Gastroesophageal sphincter (tissue), 4 donors: ENCODE measurements around the gene TMEM209. TPM values are rescaled to one million over a fixed set of nuclear protein-coding genes. Genes with fewer than 3 reads are reported as not detected.

Experiments used
- ATAC-seq: fragments of 150-250 bp; one replicate; pipeline ENCODE4 v1.9.1; 2016; ENCODE audit warnings: mild to moderate bottlenecking, moderate library complexity
- H3K27ac ChIP-seq, 4 donors: fragments of 200-600 bp; sonication (generic) in 3 of 4; 1 replicate in 3 of 4; 2 replicates in 1 of 4; pipeline ENCODE4 v1.5.1; 2016 to 2019
- H3K27me3 ChIP-seq: fragments of 200-600 bp; sonication (generic); one replicate; pipeline ENCODE4 v1.5.1; 2019
- H3K36me3 ChIP-seq, 2 donors: fragments of 200-600 bp; sonication (generic); one replicate each; pipeline ENCODE4 v1.5.1; 2019; ENCODE audit warnings: control low read depth in 1 of 2
- H3K4me1 ChIP-seq, 3 donors: fragments of 200-600 bp; sonication (generic); 1 replicate in 2 of 3; 2 replicates in 1 of 3; pipeline ENCODE4 v1.5.1; 2016 to 2019; ENCODE audit warnings: control low read depth in 2 of 3
- H3K4me3 ChIP-seq, 2 donors: fragments of 200-600 bp; sonication (generic); one replicate each; pipeline ENCODE4 v1.5.1; 2019; ENCODE audit warnings: mild to moderate bottlenecking in 1 of 2, moderate library complexity in 1 of 2
- H3K9me3 ChIP-seq, 3 donors: fragments of 200-600 bp; sonication (generic); one replicate each; pipeline ENCODE4 v1.5.1; 2017 to 2019; ENCODE audit warnings: control low read depth in 2 of 3
- EP300 ChIP-seq: sonication (generic); formaldehyde crosslinking; IDR thresholded peaks from one replicate; pipeline ENCODE4 v1.6.1; 2017; ENCODE audit warnings: antibody characterized with exemption, mild to moderate bottlenecking
- POLR2A ChIP-seq, 2 donors: fragments of 450-650 bp; IDR thresholded peaks; one replicate each; pipeline ENCODE4 v1.6.1; 2017; ENCODE audit warnings: antibody characterized with exemption in 2 of 2, mild to moderate bottlenecking in 2 of 2, moderate library complexity in 1 of 2
- POLR2AphosphoS5 ChIP-seq: sonication (generic); formaldehyde crosslinking; IDR thresholded peaks from one replicate; pipeline ENCODE4 v1.6.1; 2017; ENCODE audit warnings: antibody characterized with exemption
- WGBS, 2 donors: methylation state at CpG; one replicate each; pipeline ENCODE4 v1.1.5; 2018; ENCODE audit warnings: low coverage in 1 of 2; 5-methylcytosine and 5-hydroxymethylcytosine counted together
- total RNA-seq, 4 donors: library from RNA; depleted of rRNA; stranded (reverse); fragments of >200 nt; gene quantifications; one replicate each; pipeline ENCODE4 v1.1.0, GENCODE V29; 2016
- TF ChIP-seq, protein P1 (sequence below), 4 experiments: fragments of 200-600 bp in 2 of 4; fragments of 450-650 bp in 2 of 4; sonication (generic) in 1 of 4; IDR thresholded peaks; one replicate each; pipeline ENCODE4 v1.5.1; 2017 to 2019; ENCODE audit warnings: antibody characterized with exemption in 4 of 4, mild to moderate bottlenecking in 2 of 4, moderate library complexity in 2 of 4

The TMEM209 gene
- total RNA-seq, 4 donors from 2014 or later, result 5.5 to 13.4 (median 8.2) TPM

DNA sequence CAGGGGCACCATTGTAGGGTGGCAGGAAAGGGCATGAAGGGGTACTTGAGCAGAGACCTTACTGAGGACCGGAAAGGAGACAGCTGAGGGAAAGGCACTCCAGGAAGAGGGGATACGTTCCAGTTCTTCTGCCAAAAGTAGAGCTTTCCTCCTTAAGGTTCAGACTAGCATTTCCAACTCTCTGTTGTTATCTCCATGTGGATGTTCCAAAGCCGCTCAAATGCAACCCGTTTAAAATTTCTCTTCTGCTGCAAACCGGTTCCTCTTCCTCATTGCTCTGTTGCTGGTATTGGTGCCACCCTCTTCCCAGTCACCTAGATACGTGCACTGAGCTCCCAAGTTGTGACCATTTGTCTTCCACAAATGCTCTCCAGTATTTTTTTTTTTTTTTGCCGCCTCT lies 47.5 kb downstream of the TMEM209 start:
- TF ChIP-seq, protein P1, sequence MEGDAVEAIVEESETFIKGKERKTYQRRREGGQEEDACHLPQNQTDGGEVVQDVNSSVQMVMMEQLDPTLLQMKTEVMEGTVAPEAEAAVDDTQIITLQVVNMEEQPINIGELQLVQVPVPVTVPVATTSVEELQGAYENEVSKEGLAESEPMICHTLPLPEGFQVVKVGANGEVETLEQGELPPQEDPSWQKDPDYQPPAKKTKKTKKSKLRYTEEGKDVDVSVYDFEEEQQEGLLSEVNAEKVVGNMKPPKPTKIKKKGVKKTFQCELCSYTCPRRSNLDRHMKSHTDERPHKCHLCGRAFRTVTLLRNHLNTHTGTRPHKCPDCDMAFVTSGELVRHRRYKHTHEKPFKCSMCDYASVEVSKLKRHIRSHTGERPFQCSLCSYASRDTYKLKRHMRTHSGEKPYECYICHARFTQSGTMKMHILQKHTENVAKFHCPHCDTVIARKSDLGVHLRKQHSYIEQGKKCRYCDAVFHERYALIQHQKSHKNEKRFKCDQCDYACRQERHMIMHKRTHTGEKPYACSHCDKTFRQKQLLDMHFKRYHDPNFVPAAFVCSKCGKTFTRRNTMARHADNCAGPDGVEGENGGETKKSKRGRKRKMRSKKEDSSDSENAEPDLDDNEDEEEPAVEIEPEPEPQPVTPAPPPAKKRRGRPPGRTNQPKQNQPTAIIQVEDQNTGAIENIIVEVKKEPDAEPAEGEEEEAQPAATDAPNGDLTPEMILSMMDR (IDR thresholded peaks at IDR 0.05), result no peak
- TF ChIP-seq EP300 (no peak), POLR2A (IDR thresholded peaks at IDR 0.05) (no peak), POLR2AphosphoS5 (no peak)
- Histone ChIP-seq H3K4me3 (no peak overlapping the region), H3K27me3 (peaks cover 11% of the 10 kb centered on the region), H3K4me1 (peaks cover 0 to 4% (median 0%) of the 10 kb centered on the region in 3 donors), H3K27ac (no peak overlapping the region), H3K36me3 (peaks cover 0 to 43% of the 10 kb centered on the region in 2 donors), H3K9me3 (peaks cover 0 to 20% (median 0%) of the 10 kb centered on the region in 3 donors)
- no peak for ATAC-seq
- 94 to 99% methylated on average over 6 to 7 of the region's 7 CpGs for WGBS, 2 donors

GRCh38 chr7:130156140-130156539 lies 49.1 kb downstream of the TMEM209 start:
- peaks cover 0 to 20% (median 0%) of the 10 kb centered on the region in 3 donors for H3K9me3 ChIP-seq
- WGBS, 2 donors, result 94 to 100% methylated on average over 2 to 5 of the region's 7 CpGs
- peaks cover 11% of the 10 kb centered on the region for H3K27me3 ChIP-seq
- no peak overlapping the region for H3K4me3 ChIP-seq
- ATAC-seq, result no peak
- TF ChIP-seq POLR2A (IDR thresholded peaks at IDR 0.05) (no peak), POLR2AphosphoS5 (no peak), EP300 (no peak)
- TF ChIP-seq, protein P1 (IDR thresholded peaks at IDR 0.05), result no peak
- H3K27ac ChIP-seq, result no peak overlapping the region
- H3K36me3 ChIP-seq, result peaks cover 0 to 28% of the 10 kb centered on the region in 2 donors
- peaks cover 0 to 4% (median 0%) of the 10 kb centered on the region in 3 donors for H3K4me1 ChIP-seq

- Histone ChIP-seq H3K4me3 (no peak overlapping the region), H3K9me3 (peaks cover 0 to 20% (median 0%) of the 10 kb centered on the region in 3 donors), H3K27me3 (peaks cover 11% of the 10 kb centered on the region), H3K27ac (no peak overlapping the region), H3K36me3 (peaks cover 0 to 13% of the 10 kb centered on the region in 2 donors), H3K4me1 (peaks cover 0 to 4% (median 0%) of the 10 kb centered on the region in 3 donors)
- no peak for TF ChIP-seq EP300
- TF ChIP-seq, protein P1 (IDR thresholded peaks at IDR 0.05), result no peak
- TF ChIP-seq POLR2A (IDR thresholded peaks at IDR 0.05), result no peak
- no peak for TF ChIP-seq POLR2AphosphoS5
- ATAC-seq, result no peak
- 100% methylated on average over 6 of the region's 31 CpGs; no CpG with 5 or more reads in 1 of the 2 donors for WGBS, 2 donors
Measured at GRCh38 chr7:130154501-130155317, 50.5 kb downstream of the TMEM209 start.

GRCh38 chr7:130154131-130154500 lies 51.1 kb downstream of the TMEM209 start:
- Histone ChIP-seq H3K36me3 (peaks cover 0 to 8% of the 10 kb centered on the region in 2 donors), H3K27me3 (peaks cover 11% of the 10 kb centered on the region), H3K27ac (no peak overlapping the region), H3K9me3 (peaks cover 0 to 20% (median 0%) of the 10 kb centered on the region in 3 donors), H3K4me1 (peaks cover 0 to 4% (median 0%) of the 10 kb centered on the region in 3 donors), H3K4me3 (no peak overlapping the region)
- WGBS, 2 donors, result no CpG with 5 or more reads among the region's 6 CpGs
- no peak for TF ChIP-seq EP300
- TF ChIP-seq POLR2AphosphoS5, result no peak
- TF ChIP-seq, protein P1 (IDR thresholded peaks at IDR 0.05), result no peak
- no peak for TF ChIP-seq POLR2A (IDR thresholded peaks at IDR 0.05)
- ATAC-seq, result no peak
